Measurements from ENCODE around the gene TTF2.
"Not testable (repeated sequence)": the region's sequence is repeated elsewhere in the genome, so short reads cannot be mapped to it uniquely, and the experiment has no call there.

TTF2 gene

DNA sequence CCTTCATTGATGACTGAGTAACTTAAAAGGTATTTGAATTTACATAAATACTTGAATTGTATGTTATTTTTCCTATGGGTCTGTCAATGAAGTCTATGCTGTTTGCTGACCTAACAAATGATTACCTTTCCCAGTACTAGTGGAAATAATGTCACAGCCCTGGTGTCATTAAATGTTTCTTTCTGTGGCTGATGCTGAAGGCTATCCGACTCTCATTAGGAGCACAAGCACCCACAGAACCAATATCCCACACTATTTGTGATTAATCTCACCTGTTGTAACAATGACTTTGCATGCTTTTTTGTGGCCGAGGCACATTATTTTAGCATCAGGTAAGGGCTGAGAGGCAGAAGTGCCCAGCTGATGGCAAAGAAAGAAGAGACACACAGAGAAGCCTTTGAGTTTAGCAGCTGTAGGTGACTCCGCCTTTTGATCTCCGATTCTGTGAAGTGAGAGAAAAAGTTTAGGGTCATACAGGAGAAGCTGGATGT is 87.3 kb downstream of the TTF2 start:
- no peaks in the 10 kb centered on the region for H3K9me3 ChIP-seq (ENCODE audit: control insufficient read depth, low read length)
- no peak overlapping the region for H3K4me3 ChIP-seq (ENCODE audit: low read length)
- H3K4me1 ChIP-seq (ENCODE audit: control insufficient read depth, insufficient read depth, low read length), result peaks cover 11% of the 10 kb centered on the region
- no peaks in the 10 kb centered on the region for H3K36me3 ChIP-seq (ENCODE audit: control insufficient read depth, insufficient read depth, low read length)
- H3K9ac ChIP-seq (ENCODE audit: low read length), result no peak overlapping the region
- H3K27me3 ChIP-seq (ENCODE audit: control insufficient read depth, insufficient read depth, low read length), result no peaks in the 10 kb centered on the region

DNA sequence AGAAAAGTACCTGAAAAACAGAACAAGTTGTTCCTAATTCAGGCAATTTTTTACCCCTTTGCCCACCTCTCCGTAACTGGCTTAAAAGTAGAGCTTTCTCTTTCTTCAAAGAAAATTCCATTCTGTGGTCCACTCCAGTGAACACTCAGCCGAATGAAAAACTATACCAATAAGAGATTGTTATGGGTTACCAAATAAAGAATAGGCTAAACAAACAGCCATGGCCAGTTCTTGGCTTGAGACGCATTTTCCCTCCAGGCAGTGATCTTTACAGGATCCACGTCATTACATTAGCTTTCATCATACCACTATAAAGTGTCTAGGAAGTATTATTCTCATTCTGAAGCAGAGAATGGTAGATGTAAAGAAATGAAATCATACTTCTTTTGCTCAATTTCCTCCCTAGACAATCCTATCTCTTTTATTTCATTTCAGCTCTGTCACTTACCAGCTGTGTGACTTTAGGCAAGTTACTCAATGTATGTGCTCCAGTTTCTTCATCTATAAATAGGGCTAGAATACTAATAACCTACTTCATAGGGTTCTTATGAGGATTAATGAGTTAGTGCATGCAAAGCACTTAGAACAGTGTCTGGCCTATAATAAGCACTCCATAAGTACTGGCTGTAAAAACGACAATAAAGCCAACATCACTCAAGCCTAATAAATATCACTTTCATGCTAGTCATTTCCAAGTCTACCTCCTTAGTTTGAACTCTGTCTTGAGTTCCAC is 87.9 kb downstream of the TTF2 start:
- Histone ChIP-seq H3K27me3 (ENCODE audit: control insufficient read depth, insufficient read depth, low read length) (no peaks in the 10 kb centered on the region), H3K9me3 (ENCODE audit: control insufficient read depth, low read length) (no peaks in the 10 kb centered on the region), H3K4me3 (ENCODE audit: low read length) (no peak overlapping the region), H3K36me3 (ENCODE audit: control insufficient read depth, insufficient read depth, low read length) (no peaks in the 10 kb centered on the region), H3K4me1 (ENCODE audit: control insufficient read depth, insufficient read depth, low read length) (peaks cover 10% of the 10 kb centered on the region), H3K9ac (ENCODE audit: low read length) (no peak overlapping the region)

DNA sequence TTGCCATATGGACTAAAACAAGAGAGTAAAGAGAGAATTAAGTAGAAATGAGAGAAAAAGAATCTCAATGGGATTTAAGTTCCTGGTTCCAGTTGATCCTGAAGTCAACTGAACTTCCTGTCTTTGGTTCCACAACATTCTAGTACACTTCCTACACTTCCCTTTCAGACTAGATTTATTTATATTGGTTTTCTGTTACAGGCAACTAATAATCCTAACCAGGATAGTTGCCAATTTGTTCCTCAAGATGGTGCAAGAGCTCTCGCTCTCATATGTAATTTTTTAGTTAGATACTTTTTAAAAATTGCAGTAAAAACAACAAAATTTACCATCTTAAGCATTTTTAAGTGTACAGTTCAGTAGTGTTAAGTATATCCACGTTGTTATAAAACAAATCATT is 90.2 kb downstream of the TTF2 start:
- Histone ChIP-seq H3K9me3 (ENCODE audit: control insufficient read depth, low read length) (no peaks in the 10 kb centered on the region), H3K4me3 (ENCODE audit: low read length) (no peak overlapping the region)

DNA sequence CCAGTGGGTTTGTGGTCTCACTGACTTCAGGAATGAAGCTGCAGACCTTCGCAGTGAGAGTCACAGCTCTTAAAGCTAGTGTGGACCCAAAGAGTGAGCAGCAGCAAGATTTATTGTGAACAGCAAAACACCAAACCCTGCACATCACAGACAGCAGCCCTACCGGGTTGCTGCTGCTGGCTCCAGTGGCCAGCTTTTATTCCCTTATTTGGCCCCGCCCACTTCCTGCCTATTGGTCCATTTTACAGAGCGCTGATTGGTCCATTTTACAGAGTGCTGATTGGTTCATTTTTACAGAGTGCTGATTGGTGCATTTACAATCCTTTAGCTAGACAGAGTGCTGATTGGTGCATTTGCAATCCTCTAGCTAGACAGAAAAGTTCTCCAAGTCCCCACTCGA is 91.2 kb downstream of the TTF2 start:
- not testable (repeated sequence) for H3K9ac ChIP-seq (ENCODE audit: low read length); H3K36me3 ChIP-seq (ENCODE audit: control insufficient read depth, insufficient read depth, low read length); H3K9me3 ChIP-seq (ENCODE audit: control insufficient read depth, low read length); H3K4me1 ChIP-seq (ENCODE audit: control insufficient read depth, insufficient read depth, low read length); H3K27me3 ChIP-seq (ENCODE audit: control insufficient read depth, insufficient read depth, low read length); H3K4me3 ChIP-seq (ENCODE audit: low read length)

More for the DNA sequence above, 90.2 kb downstream of the TTF2 start:
- peaks cover 4% of the 10 kb centered on the region for H3K4me1 ChIP-seq (ENCODE audit: control insufficient read depth, insufficient read depth, low read length)
- H3K36me3 ChIP-seq (ENCODE audit: control insufficient read depth, insufficient read depth, low read length), result no peaks in the 10 kb centered on the region
- H3K9ac ChIP-seq (ENCODE audit: low read length), result no peak overlapping the region
- H3K27me3 ChIP-seq (ENCODE audit: control insufficient read depth, insufficient read depth, low read length), result no peaks in the 10 kb centered on the region

All from mucosa of stomach (tissue), 1 donor.